NCI-H510A treated with DMSO at 0.1 percent for 48 hours (cell line): ENCODE data around the gene CTIF.

ENCODE experiments used
- DNase-seq: peaks from one replicate; lab custom pipeline; 2025; lab: John Stamatoyannopoulos, UW

CTIF gene

GRCh38 chr18:48776156-48776555 lies 237.3 kb downstream of the CTIF start:
- no peak for DNase-seq

- DNase-seq, result no peak
Measured at GRCh38 chr18:48776641-48777025, 237.8 kb downstream of the CTIF start.

- DNase-seq, result peak; percentile 24
Measured at GRCh38 chr18:48777026-48777743, 238.4 kb downstream of the CTIF start.

GRCh38 chr18:48777744-48778116 lies 238.9 kb downstream of the CTIF start:
- no peak for DNase-seq

- no peak for DNase-seq
Measured at GRCh38 chr18:48778344-48779011, 239.6 kb downstream of the CTIF start.

- no peak for DNase-seq
Measured at GRCh38 chr18:48779462-48779861, 240.6 kb downstream of the CTIF start.

- DNase-seq, result no peak
Measured at GRCh38 chr18:48780201-48780912, 241.5 kb downstream of the CTIF start.

- DNase-seq, result no peak
Measured at GRCh38 chr18:48780913-48781162, 242.0 kb downstream of the CTIF start.

GRCh38 chr18:48781163-48781987 lies 242.5 kb downstream of the CTIF start:
- DNase-seq, result no peak

GRCh38 chr18:48781988-48782363 lies 243.1 kb downstream of the CTIF start:
- no peak for DNase-seq

GRCh38 chr18:48782381-48782861 lies 243.6 kb downstream of the CTIF start:
- DNase-seq, result no peak

- DNase-seq, result no peak
Measured at GRCh38 chr18:48783616-48784520, 245.0 kb downstream of the CTIF start.

GRCh38 chr18:48784656-48785055 lies 245.8 kb downstream of the CTIF start:
- DNase-seq, result no peak

GRCh38 chr18:48785091-48785614 lies 246.3 kb downstream of the CTIF start:
- no peak for DNase-seq

GRCh38 chr18:48785736-48786454 lies 247.1 kb downstream of the CTIF start:
- no peak for DNase-seq

- DNase-seq, result no peak
Measured at GRCh38 chr18:48786455-48787202, 247.8 kb downstream of the CTIF start.

GRCh38 chr18:48787203-48788151 lies 248.6 kb downstream of the CTIF start:
- no peak for DNase-seq

- no peak for DNase-seq
Measured at GRCh38 chr18:48788373-48788772, 249.5 kb downstream of the CTIF start.
